H9 (cell line): ENCODE measurements around the gene AFAP1. TPM values are rescaled to one million over a fixed set of nuclear protein-coding genes. Genes with fewer than 3 reads are reported as not detected.
A peak's percentile ranks its signal among the peaks of the same experiment; 100 is the strongest.

Source experiments
- DNase-seq: peaks from one replicate; pipeline ENCODE4 v3.0.0-alpha.2; 2017
- H2AFZ ChIP-seq: one replicate; pipeline ENCODE4 v1.6.1; 2013; ENCODE audit warnings: mild to moderate bottlenecking, low read length, control low read depth, moderate library complexity
- H2AK5ac ChIP-seq: 2 replicates; pipeline ENCODE4 v1.6.1; 2013; ENCODE audit warnings: low read length, control low read depth, mixed read lengths; ENCODE audit not compliant: insufficient read length
- H2BK120ac ChIP-seq: one replicate; pipeline ENCODE4 v1.6.1; 2013; ENCODE audit warnings: low read depth, mild to moderate bottlenecking, low read length, control low read depth, inconsistent platforms; ENCODE audit not compliant: poor library complexity, severe bottlenecking
- H2BK12ac ChIP-seq: 2 replicates; pipeline ENCODE4 v1.6.1; 2013; ENCODE audit warnings: low read length, control low read depth, mixed read lengths, low read depth; ENCODE audit not compliant: insufficient read length
- H2BK15ac ChIP-seq: 2 replicates; pipeline ENCODE4 v1.6.1; 2013; ENCODE audit warnings: low read depth, low read length, control low read depth
- H2BK20ac ChIP-seq: one replicate; pipeline ENCODE4 v1.6.1; 2013; ENCODE audit warnings: low read depth, mild to moderate bottlenecking, low read length, control low read depth, inconsistent platforms; ENCODE audit not compliant: poor library complexity, severe bottlenecking
- H2BK5ac ChIP-seq: 2 replicates; pipeline ENCODE4 v1.6.1; 2013; ENCODE audit warnings: low read length, control low read depth, mixed read lengths; ENCODE audit not compliant: insufficient read length
- H3K14ac ChIP-seq: 2 replicates; pipeline ENCODE4 v1.6.1; 2013; ENCODE audit warnings: low read length, control low read depth; ENCODE audit not compliant: insufficient read depth
- H3K18ac ChIP-seq: 2 replicates; pipeline ENCODE4 v1.6.1; 2013; ENCODE audit warnings: low read depth, mild to moderate bottlenecking, mixed read lengths, low read length, control low read depth; ENCODE audit not compliant: insufficient read length
- H3K23ac ChIP-seq: 2 replicates; pipeline ENCODE4 v1.6.1; 2013; ENCODE audit warnings: low read length, control low read depth, mixed read lengths, low read depth; ENCODE audit not compliant: insufficient read length
- H3K23me2 ChIP-seq: 2 replicates; pipeline ENCODE4 v1.6.1; 2013; ENCODE audit warnings: low read depth, mild to moderate bottlenecking, mixed read lengths, low read length, control low read depth; ENCODE audit not compliant: insufficient read length, poor library complexity, severe bottlenecking
- H3K27ac ChIP-seq: 2 replicates; pipeline ENCODE4 v1.5.1; 2013; ENCODE audit warnings: low read length, control low read depth, mixed read lengths, low read depth; ENCODE audit not compliant: insufficient read length
- H3K27me3 ChIP-seq: 2 replicates; pipeline ENCODE4 v1.6.1; 2013; ENCODE audit warnings: low read length, control low read depth, inconsistent platforms; ENCODE audit not compliant: insufficient read depth
- H3K4ac ChIP-seq: 2 replicates; pipeline ENCODE4 v1.6.1; 2013; ENCODE audit warnings: low read depth, mild to moderate bottlenecking, control low read depth, inconsistent platforms, low read length, moderate library complexity
- H3K4me1 ChIP-seq: 2 replicates; pipeline ENCODE4 v1.6.1; 2013; ENCODE audit warnings: low read length, control low read depth, inconsistent platforms; ENCODE audit not compliant: insufficient read depth
- H3K4me2 ChIP-seq: 2 replicates; pipeline ENCODE4 v1.6.1; 2013; ENCODE audit warnings: low read length, control low read depth, mixed read lengths; ENCODE audit not compliant: insufficient read length, insufficient read depth
- H3K56ac ChIP-seq: 2 replicates; pipeline ENCODE4 v1.6.1; 2013; ENCODE audit warnings: low read depth, mild to moderate bottlenecking, mixed read lengths, low read length, control low read depth; ENCODE audit not compliant: insufficient read length
- H3K79me1 ChIP-seq: 2 replicates; pipeline ENCODE4 v1.6.1; 2013; ENCODE audit warnings: low read depth, mild to moderate bottlenecking, moderate library complexity, low read length, control low read depth, inconsistent platforms; ENCODE audit not compliant: insufficient read depth, poor library complexity, severe bottlenecking
- H3K79me2 ChIP-seq: 2 replicates; pipeline ENCODE4 v1.6.1; 2013; ENCODE audit warnings: low read length, control low read depth, inconsistent platforms; ENCODE audit not compliant: insufficient read depth
- H3K9ac ChIP-seq: 2 replicates; pipeline ENCODE4 v1.6.1; 2013; ENCODE audit warnings: low read length, control low read depth, mixed read lengths; ENCODE audit not compliant: insufficient read length; ENCODE audit errors: extremely low read depth
- H3K9me3 ChIP-seq: one replicate; pipeline ENCODE4 v1.6.1; 2013; ENCODE audit warnings: low read depth, low read length, inconsistent platforms; ENCODE audit not compliant: control insufficient read depth
- H3T11ph ChIP-seq: one replicate; pipeline ENCODE4 v1.6.1; 2013; ENCODE audit warnings: mild to moderate bottlenecking, low read length, control low read depth, inconsistent platforms
- H4K20me1 ChIP-seq: one replicate; pipeline ENCODE4 v1.6.1; 2013; ENCODE audit not compliant: control insufficient read depth, insufficient read length, insufficient read depth
- H4K5ac ChIP-seq: 2 replicates; pipeline ENCODE4 v1.6.1; 2013; ENCODE audit warnings: low read depth, mild to moderate bottlenecking, mixed read lengths, low read length, control low read depth; ENCODE audit not compliant: insufficient read length
- H4K8ac ChIP-seq: replicated peaks from 2 replicates; pipeline ENCODE4 v1.6.1; 2013; ENCODE audit warnings: low read length, control low read depth, mixed read lengths, low read depth; ENCODE audit not compliant: insufficient read length
- H4K91ac ChIP-seq: 2 replicates; pipeline ENCODE4 v1.6.1; 2013; ENCODE audit warnings: low read depth, mild to moderate bottlenecking, moderate library complexity, mixed read lengths, low read length, control low read depth; ENCODE audit not compliant: insufficient read length
- H3K27ac Mint-ChIP-seq, 3 experiments: 2 replicates in 2 of 3; 3 replicates in 1 of 3; pipeline ENCODE4 v1.8.0; 2020 to 2021; ENCODE audit warnings: mixed read lengths in 3 of 3, mild to moderate bottlenecking in 1 of 3, moderate library complexity in 1 of 3
- H3K27me3 Mint-ChIP-seq: 2 replicates; pipeline ENCODE4 v1.8.0; 2021; ENCODE audit warnings: low read depth, mild to moderate bottlenecking, moderate library complexity, mixed read lengths
- H3K36me3 Mint-ChIP-seq, 3 experiments: 2 replicates in 2 of 3; 3 replicates in 1 of 3; pipeline ENCODE4 v1.8.0; 2020 to 2021; ENCODE audit warnings: low read depth in 3 of 3, mixed read lengths in 3 of 3; ENCODE audit not compliant: insufficient read depth in 1 of 3
- H3K4me1 Mint-ChIP-seq, 2 experiments: 2 replicates each; pipeline ENCODE4 v1.8.0; 2020; ENCODE audit warnings: mixed read lengths in 2 of 2
- H3K4me3 Mint-ChIP-seq, 2 experiments: 2 replicates in 1 of 2; 3 replicates in 1 of 2; pipeline ENCODE4 v1.8.0; 2020 to 2021; ENCODE audit warnings: mild to moderate bottlenecking in 2 of 2, mixed read lengths in 2 of 2, moderate library complexity in 1 of 2
- H3K9me3 Mint-ChIP-seq, 2 experiments: 2 replicates in 1 of 2; 3 replicates in 1 of 2; pipeline ENCODE4 v1.8.0; 2020; ENCODE audit warnings: mild to moderate bottlenecking in 2 of 2, mixed read lengths in 2 of 2, moderate library complexity in 1 of 2
- CTCF ChIP-seq: fragments of 200-600 bp; sonication (generic); conservative IDR thresholded peaks from 3 replicates; pipeline ENCODE4 v1.8.0; 2021; ENCODE audit warnings: antibody characterized with exemption, mild to moderate bottlenecking
- WGBS: extraction: QIAGEN DNeasy Blood & Tissue Kit; methylation state at CpG from one replicate; pipeline ENCODE4 v1.1.7; 2013; ENCODE audit warnings: missing lambda C conversion rate, low lambda C conversion rate, mixed read lengths; ENCODE audit not compliant: insufficient read length; ENCODE audit errors: extremely low coverage; 5-methylcytosine and 5-hydroxymethylcytosine counted together
- total RNA-seq: library from RNA; stranded (reverse); gene quantifications from 2 replicates; pipeline ENCODE4 v1.2.1, GENCODE V29; 2021

The AFAP1 gene
- total RNA-seq, 1 experiment from 2014 or later, result 6.5 TPM

DNA sequence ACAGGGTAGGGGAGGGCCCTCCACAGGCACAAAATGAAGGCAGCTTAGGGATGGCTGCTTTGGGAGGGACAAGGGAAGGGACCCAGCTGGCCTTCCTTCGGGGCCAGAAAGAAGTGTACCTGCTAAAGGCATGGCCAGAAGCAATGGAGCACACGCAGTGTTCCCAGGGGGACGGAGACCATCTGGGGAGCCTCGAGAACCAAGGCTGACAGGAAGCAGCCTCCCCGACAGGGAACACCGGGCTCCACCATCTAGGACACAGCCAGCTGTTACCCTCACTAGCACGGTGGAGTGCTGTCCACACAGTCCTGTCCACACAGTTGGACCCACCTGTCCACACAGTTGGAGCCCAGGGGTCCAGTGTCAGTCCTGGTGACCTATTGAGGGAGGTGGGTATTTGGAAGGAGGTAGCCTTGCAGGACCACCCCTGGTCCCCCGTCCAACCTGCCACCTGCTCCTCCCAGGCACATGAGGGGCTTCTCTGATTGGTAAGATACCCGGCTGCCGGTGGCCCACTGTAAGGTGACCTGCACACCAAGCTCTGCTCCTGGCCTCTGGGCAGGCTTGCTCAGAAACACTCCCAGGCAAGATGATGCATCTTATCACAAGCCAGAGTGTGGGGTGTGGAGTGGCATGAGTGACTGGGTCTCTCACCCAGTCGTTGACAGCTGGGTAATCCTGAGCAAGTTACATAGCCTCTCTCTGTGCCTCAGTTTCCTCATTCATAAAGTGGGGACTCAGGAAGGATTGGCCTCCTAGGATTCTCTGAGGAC is 20.5 kb upstream of the AFAP1 start:
- H3K9me3 Mint-ChIP-seq, result no peaks in the 10 kb centered on the region; a peak in 1 of 5 replicates
- H3K4me1 ChIP-seq, result peaks cover 2% of the 10 kb centered on the region; the same call in 1 of the 2 replicates
- H2AFZ ChIP-seq, result no peak overlapping the region
- H4K20me1 ChIP-seq, result no peaks in the 10 kb centered on the region
- no peaks in the 10 kb centered on the region for H3K9me3 ChIP-seq
- no peak overlapping the region for H2BK12ac ChIP-seq
- no peak overlapping the region for H4K8ac ChIP-seq
- DNase-seq, result no peak
- no peak overlapping the region for H2BK20ac ChIP-seq
- H3K36me3 Mint-ChIP-seq, result no peaks in the 10 kb centered on the region
- H3K56ac ChIP-seq, result no peak overlapping the region
- H3K4me3 Mint-ChIP-seq, result no peak overlapping the region
- no peaks in the 10 kb centered on the region for H3K79me2 ChIP-seq
- H3K27me3 Mint-ChIP-seq, result no peaks in the 10 kb centered on the region; the same call in 1 of the 2 replicates
- peaks cover 2% of the 10 kb centered on the region for H3K23me2 ChIP-seq
- H3K14ac ChIP-seq, result no peak overlapping the region
- H3T11ph ChIP-seq, result no peak overlapping the region
- no peak overlapping the region for H2BK15ac ChIP-seq
- no peak overlapping the region for H3K23ac ChIP-seq
- no peak overlapping the region for H3K18ac ChIP-seq
- H3K27ac ChIP-seq, result no peak overlapping the region
- H4K91ac ChIP-seq, result no peak overlapping the region
- peak overlapping the region in 1 of 3 experiments; percentile 22; a peak in 1 of 7 replicates for H3K27ac Mint-ChIP-seq
- no peak overlapping the region for H3K9ac ChIP-seq
- no peak overlapping the region for H2BK120ac ChIP-seq
- H2BK5ac ChIP-seq, result no peak overlapping the region
- no peak overlapping the region for H3K4ac ChIP-seq
- H2AK5ac ChIP-seq, result no peak overlapping the region
- peaks cover 23 to 31% of the 10 kb centered on the region in 2 experiments for H3K4me1 Mint-ChIP-seq
- no peaks in the 10 kb centered on the region; the same call in 1 of the 2 replicates for H3K27me3 ChIP-seq
- H3K4me2 ChIP-seq, result no peak overlapping the region
- no peak for TF ChIP-seq CTCF
- H3K79me1 ChIP-seq, result no peaks in the 10 kb centered on the region
- no peak overlapping the region for H4K5ac ChIP-seq
- WGBS, result no CpG with 5 or more reads among the region's 11 CpGs
